Activated CD8-positive, alpha-beta memory T cell treated with anti-CD3 and anti-CD28 coated beads for 4 hours (primary cell): Measurements from ENCODE around the gene ZNF557.

Experiments used
- DNase-seq, 2 donors: peaks; one replicate each; pipeline ENCODE4 v3.0.0-alpha.2; 2020; ENCODE audit warnings: low read depth in 2 of 2

Gene ZNF557

DNA sequence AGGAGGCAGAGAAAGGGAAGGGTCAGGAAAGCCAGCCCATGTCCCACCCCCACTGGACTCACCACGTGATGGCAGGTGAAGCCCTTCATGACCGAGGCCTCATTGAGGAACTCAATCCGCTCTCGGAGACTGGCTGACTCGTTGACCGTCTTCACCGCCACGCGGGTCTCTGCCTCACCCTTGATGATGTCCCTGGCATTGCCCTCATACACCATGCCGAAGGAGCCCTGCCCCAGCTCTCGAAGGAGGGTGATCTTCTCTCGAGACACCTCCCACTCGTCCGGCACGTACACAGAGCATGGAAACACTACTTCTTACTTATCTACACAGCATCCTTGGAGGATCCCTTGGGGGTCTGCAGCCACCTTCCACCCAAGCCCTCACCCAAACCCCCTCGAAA is 55.7 kb downstream of the ZNF557 start:
- no peak for DNase-seq

DNA sequence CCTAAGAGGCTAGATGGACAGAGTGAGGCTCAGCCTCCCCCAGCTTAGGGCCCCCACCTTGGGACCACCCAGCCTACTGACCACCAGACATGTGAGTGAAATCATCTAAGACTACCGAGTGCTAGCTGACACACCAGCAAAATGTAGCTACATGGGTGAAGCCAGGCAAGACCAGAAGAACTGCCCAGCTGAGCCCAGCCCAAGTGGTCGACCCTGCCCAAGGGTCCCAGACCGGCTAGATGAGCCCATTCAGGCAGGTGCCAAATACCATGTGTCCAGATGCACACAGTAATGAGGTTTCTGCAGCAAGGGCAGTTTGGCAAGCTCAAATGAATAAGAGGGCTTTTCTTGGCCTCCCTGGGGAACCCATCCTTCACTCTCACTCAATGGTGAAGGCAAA is 56.6 kb downstream of the ZNF557 start:
- no peak for DNase-seq

DNA sequence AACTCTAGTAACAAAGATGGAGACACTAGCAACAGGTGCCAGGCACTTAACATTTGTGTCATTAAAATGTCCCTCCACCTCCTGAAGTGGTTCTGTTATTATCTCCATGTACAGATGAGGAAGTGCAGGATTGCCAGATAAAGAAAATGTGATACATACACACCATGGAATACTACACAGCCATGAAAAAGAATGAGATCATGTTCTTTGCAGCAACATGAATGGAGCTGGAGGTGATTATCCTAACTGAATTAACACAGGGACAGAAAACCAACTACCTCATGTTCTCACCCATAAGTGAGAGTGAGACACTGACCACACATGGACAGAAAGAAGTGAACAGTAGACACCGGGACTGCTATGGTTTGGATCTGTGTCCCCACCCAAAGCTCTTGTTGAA is 60.5 kb downstream of the ZNF557 start:
- DNase-seq, result no peak

DNA sequence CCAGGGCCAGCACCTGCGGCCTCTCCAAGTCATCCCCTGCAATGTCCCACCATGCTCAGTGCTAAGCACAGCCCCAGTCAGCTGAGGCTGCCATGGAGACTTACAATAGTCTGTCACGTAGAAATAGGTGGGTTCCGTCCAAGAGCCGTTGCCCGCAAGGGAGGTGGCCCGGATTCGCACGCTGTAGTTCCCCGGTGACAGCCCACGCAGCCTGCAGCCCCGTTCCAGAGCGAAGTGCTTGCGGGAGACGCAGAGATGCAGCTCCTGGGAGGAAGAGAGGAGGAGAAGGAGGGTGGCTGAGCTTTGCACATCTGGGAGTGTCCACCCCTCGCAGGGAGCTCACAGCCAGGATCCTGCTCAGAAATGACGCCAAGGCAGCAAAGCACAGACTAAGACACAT is 62.6 kb downstream of the ZNF557 start:
- DNase-seq, result no peak

DNA sequence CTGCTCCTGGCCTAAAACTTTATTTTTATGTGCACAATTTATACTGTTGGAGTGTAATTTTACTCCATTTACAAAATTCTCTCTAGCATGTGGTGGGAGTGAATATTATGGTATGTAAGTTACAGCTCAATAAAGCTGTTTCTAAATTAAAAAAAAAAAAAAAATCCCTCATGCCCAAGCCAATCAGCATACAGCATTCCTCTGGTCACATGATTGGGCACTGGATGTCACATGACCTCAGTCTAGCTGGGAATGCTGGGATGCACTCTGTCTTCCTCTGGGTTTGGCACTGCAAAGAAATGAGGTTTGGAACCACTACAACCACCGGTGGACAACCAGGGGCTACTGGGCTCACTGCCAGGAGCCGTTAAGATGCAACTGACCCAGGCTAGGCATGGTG is 67.6 kb downstream of the ZNF557 start:
- DNase-seq, result no peak
